Lung (tissue), 12 donors: ENCODE data around the gene SOBP. TPM values are rescaled to one million over a fixed set of nuclear protein-coding genes. Genes with fewer than 3 reads are reported as not detected.

ENCODE experiments used
- ATAC-seq: fragments of 200-7000 bp; cut with Tn5 transposase; one replicate; pipeline ENCODE4 v1.9.1; 2020; ENCODE audit warnings: moderate number of reproducible peaks; ENCODE audit not compliant: insufficient read depth, low FRiP score
- DNase-seq, 3 donors: peaks; one replicate each; pipeline ENCODE4 v3.0.0-alpha.2; 2013 to 2017
- H3K27ac ChIP-seq, 2 donors: one replicate each; pipeline ENCODE4 v1.5.1; 2013; ENCODE audit warnings: mild to moderate bottlenecking in 2 of 2, moderate library complexity in 2 of 2, control low read depth in 1 of 2, inconsistent platforms in 1 of 2, low read depth in 1 of 2, low read length in 1 of 2
- H3K27me3 ChIP-seq, 3 donors: one replicate each; pipeline ENCODE4 v1.5.1; 2013; ENCODE audit warnings: low read length in 2 of 3; ENCODE audit not compliant: control insufficient read depth in 3 of 3, insufficient read depth in 3 of 3
- H3K36me3 ChIP-seq, 4 donors: one replicate each; pipeline ENCODE4 v1.5.1; 2013; ENCODE audit warnings: low read length in 4 of 4, mild to moderate bottlenecking in 1 of 4, moderate library complexity in 1 of 4; ENCODE audit not compliant: control insufficient read depth in 4 of 4, insufficient read depth in 4 of 4
- H3K4me1 ChIP-seq, 5 donors: one replicate each; pipeline ENCODE4 v1.5.1; 2013; ENCODE audit warnings: low read length in 5 of 5, mild to moderate bottlenecking in 2 of 5, moderate library complexity in 1 of 5; ENCODE audit not compliant: control insufficient read depth in 5 of 5, insufficient read depth in 5 of 5
- H3K4me3 ChIP-seq: one replicate; pipeline ENCODE4 v1.5.1; 2013; ENCODE audit warnings: mild to moderate bottlenecking, control low read depth, moderate library complexity
- H3K9ac ChIP-seq, 2 donors: one replicate each; pipeline ENCODE4 v1.5.1; 2013; ENCODE audit warnings: low read length in 2 of 2, control low read depth in 1 of 2; ENCODE audit not compliant: insufficient read depth in 1 of 2
- H3K9me3 ChIP-seq, 4 donors: one replicate each; pipeline ENCODE4 v1.5.1; 2013; ENCODE audit warnings: low read length in 3 of 4, mild to moderate bottlenecking in 1 of 4, moderate library complexity in 1 of 4; ENCODE audit not compliant: control insufficient read depth in 4 of 4, insufficient read depth in 3 of 4
- WGBS, 2 donors: extraction: QIAGEN DNeasy Blood & Tissue Kit; methylation state at CpG; one replicate each; pipeline ENCODE4 v1.1.7; 2013; 5-methylcytosine and 5-hydroxymethylcytosine counted together
- polyA plus RNA-seq, 2 donors: library from polyadenylated mRNA; stranded (reverse); fragments of 200-250 nt; gene quantifications; one replicate each; pipeline ENCODE4 v1.2.1, GENCODE V29; 2013
- total RNA-seq, 2 donors: library from RNA; depleted of rRNA in 1 of 2; stranded (reverse); fragments of >200 nt in 1 of 2; gene quantifications; one replicate each; pipeline ENCODE4 v1.2.1, GENCODE V29; 2014 to 2021
- TF ChIP-seq, protein P1 (sequence below): IDR thresholded peaks from 2 replicates; pipeline ENCODE4 v1.5.1; 2012; ENCODE audit warnings: mild to moderate bottlenecking; ENCODE audit errors: control extremely low read depth, extremely low read depth
- donor health status: control.
- donor health status: control.
- donor health status: Bipolar disorder and iron deficiency.
- donor health status: healthy.
- donor health status: DM: yes; HTN: yes; CAD: no.

SOBP gene
- total and polyA plus RNA-seq, 4 donors = 1.6 to 14.5 (median 5.8) TPM

DNA sequence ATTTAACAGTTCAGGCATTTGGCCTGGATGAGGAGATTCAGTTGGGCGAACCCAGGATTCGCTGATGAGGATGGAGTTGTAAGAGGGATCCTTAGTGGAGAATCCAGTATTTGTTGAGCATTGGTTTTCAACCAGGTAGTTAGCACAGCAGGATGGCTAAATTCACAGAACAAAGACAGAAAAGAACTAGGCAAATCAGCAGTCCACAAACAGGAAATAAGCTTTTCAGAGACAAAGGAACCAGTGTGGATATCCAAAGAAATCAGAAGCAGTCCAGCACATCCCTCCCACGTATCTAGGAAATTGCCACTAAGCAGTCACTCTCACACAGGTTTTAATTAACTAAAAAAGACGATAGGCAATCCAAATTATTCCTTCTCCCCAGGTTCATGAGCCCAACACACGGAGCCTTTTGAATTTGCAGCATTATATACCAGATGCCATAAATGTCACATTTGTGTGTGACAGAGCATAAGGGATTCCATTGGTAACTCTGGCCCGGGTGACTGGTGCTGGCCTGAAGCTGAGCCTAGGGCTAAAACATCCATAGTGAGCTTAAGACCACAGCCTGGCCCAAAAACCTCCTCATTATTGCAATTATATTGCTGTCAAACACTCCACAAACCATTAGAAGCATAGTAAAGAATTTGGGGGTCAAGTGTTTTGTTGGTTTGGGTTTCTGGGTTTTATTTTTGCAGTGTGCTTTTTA is 131.5 kb downstream of the SOBP start:
- Histone ChIP-seq H3K9ac (no peak overlapping the region), H3K27ac (no peak overlapping the region), H3K4me3 (no peak overlapping the region), H3K9me3 (no peaks in the 10 kb centered on the region), H3K27me3 (no peaks in the 10 kb centered on the region), H3K36me3 (peaks cover 0 to 3% (median 1%) of the 10 kb centered on the region in 4 donors), H3K4me1 (peaks cover 0 to 5% (median 0%) of the 10 kb centered on the region in 5 donors)
- no peak for DNase-seq
- ATAC-seq = no peak
- TF ChIP-seq, protein P1, sequence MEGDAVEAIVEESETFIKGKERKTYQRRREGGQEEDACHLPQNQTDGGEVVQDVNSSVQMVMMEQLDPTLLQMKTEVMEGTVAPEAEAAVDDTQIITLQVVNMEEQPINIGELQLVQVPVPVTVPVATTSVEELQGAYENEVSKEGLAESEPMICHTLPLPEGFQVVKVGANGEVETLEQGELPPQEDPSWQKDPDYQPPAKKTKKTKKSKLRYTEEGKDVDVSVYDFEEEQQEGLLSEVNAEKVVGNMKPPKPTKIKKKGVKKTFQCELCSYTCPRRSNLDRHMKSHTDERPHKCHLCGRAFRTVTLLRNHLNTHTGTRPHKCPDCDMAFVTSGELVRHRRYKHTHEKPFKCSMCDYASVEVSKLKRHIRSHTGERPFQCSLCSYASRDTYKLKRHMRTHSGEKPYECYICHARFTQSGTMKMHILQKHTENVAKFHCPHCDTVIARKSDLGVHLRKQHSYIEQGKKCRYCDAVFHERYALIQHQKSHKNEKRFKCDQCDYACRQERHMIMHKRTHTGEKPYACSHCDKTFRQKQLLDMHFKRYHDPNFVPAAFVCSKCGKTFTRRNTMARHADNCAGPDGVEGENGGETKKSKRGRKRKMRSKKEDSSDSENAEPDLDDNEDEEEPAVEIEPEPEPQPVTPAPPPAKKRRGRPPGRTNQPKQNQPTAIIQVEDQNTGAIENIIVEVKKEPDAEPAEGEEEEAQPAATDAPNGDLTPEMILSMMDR = no peak
- WGBS, 2 donors = 80 to 89% methylated on average over 6 of the region's 6 CpGs

DNA sequence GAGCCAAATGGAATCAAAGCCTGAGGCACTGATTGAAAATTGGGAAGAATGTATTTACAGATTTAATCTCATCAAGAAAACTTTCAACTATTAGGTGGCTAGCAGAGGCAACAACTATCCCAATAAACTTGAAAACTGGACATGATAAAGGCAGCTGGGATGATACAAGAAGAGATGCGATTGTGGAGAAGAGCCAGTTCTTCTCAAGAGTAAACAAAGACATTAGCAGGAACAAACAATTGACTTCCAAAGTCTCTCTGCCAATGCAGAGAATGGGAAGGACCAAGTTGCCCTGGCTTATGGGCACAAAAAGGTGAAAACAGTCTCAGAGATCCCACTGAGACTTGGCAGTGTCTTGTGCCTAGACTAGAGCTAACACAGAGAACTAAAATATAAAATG is 132.4 kb downstream of the SOBP start:
- Histone ChIP-seq H3K36me3 (peaks cover 0 to 3% (median 1%) of the 10 kb centered on the region in 4 donors), H3K9me3 (no peaks in the 10 kb centered on the region), H3K4me1 (peaks cover 0 to 5% (median 0%) of the 10 kb centered on the region in 5 donors), H3K27me3 (no peaks in the 10 kb centered on the region), H3K9ac (no peak overlapping the region), H3K4me3 (no peak overlapping the region), H3K27ac (no peak overlapping the region)
- TF ChIP-seq, protein P1 = no peak
- WGBS, 2 donors = 68 to 76% methylated on average over 1 of the region's 1 CpG
- DNase-seq = no peak
- ATAC-seq = no peak

DNA sequence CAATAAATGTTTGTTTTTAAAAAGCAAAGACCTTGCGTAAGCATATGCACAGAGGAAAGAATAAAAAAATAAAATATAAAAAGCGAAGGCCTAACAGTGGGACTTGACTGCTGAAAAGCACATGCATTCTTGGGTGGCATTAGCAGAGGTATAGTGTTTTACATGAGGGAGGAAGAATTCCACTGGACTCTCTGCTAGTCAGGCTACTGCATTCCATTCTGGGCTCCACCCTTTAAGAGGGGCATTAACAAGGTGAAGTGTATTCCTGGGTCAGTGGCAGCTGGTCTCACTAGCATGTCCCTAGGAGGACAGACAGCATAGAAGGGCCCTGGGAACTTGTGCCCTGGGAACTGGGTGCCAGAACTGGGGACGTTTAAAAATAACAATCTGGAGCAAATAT is 134.1 kb downstream of the SOBP start:
- Histone ChIP-seq H3K9me3 (no peaks in the 10 kb centered on the region), H3K4me1 (peaks cover 0 to 3% (median 2%) of the 10 kb centered on the region in 5 donors), H3K4me3 (no peak overlapping the region), H3K27ac (no peak overlapping the region), H3K36me3 (peaks cover 0 to 3% (median 1%) of the 10 kb centered on the region in 4 donors), H3K27me3 (no peaks in the 10 kb centered on the region), H3K9ac (no peak overlapping the region)
- TF ChIP-seq, protein P1 = no peak
- DNase-seq = no peak
- ATAC-seq = no peak
- WGBS, 2 donors = 80 to 88% methylated on average over 3 of the region's 3 CpGs

DNA sequence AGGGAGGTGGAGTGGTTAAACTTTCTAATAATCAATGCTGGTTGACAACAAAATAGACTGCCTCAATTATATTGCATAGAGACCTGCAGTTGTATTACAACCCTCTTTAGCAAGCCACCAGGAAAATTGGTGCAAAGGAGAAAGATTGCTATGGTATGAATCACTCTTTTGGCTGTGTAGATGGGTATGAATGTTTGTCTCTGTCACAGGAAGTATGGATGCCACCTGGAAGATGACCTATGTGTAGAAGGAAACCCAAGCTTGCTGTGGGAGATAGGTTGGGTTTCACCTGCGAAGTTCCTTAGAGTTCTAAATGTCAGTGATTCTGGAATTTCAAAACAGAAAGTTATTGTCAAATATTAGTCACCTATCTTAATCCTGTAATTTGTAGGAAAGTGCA is 134.6 kb downstream of the SOBP start:
- ATAC-seq = no peak
- no peak overlapping the region for H3K4me3 ChIP-seq
- WGBS, 2 donors = 91 to 96% methylated on average over 1 of the region's 1 CpG
- peaks cover 0 to 3% (median 1%) of the 10 kb centered on the region in 4 donors for H3K36me3 ChIP-seq
- TF ChIP-seq, protein P1 = no peak
- no peaks in the 10 kb centered on the region for H3K9me3 ChIP-seq
- no peak for DNase-seq
- H3K27me3 ChIP-seq = no peaks in the 10 kb centered on the region
- no peak overlapping the region for H3K9ac ChIP-seq
- peaks cover 0 to 6% (median 5%) of the 10 kb centered on the region in 5 donors for H3K4me1 ChIP-seq
- no peak overlapping the region for H3K27ac ChIP-seq
